HG03575 (cell line): ENCODE measurements around the gene TCEAL9.
A peak's percentile ranks its signal among the peaks of the same experiment; 100 is the strongest.
"Not testable (repeated sequence)": the region's sequence is repeated elsewhere in the genome, so short reads cannot be mapped to it uniquely, and the experiment has no call there.

Experiments used
- ATAC-seq: cut with Tn5 transposase; IDR thresholded peaks from one replicate; pipeline ENCODE4 v1.9.1; 2021; ENCODE audit not compliant: unreplicated experiment, insufficient number of reproducible peaks, low FRiP score; ENCODE audit errors: extremely low read depth

TCEAL9 gene

GRCh38 chrX:103356130-103356798 lies at the start of gene TCEAL9:
TCEAL9 (plus strand) TSS chrX:103356506; CDS start chrX:103357685, 1,179 bp downstream.
- ATAC-seq: no peak

- no peak for ATAC-seq
Observed at GRCh38 chrX:103309860-103310554, 46.3 kb upstream of the TCEAL9 start.

GRCh38 chrX:103310555-103311398 lies 45.5 kb upstream of the TCEAL9 start, which contains the start of gene BEX2:
BEX2 (minus strand) TSS chrX:103310990; CDS start chrX:103309976, 1,014 bp downstream.
- peak; percentile 54 for ATAC-seq

GRCh38 chrX:103311399-103311780 lies 44.9 kb upstream of the TCEAL9 start:
- no peak for ATAC-seq

GRCh38 chrX:103329991-103330390 lies 26.3 kb upstream of the TCEAL9 start, which contains the start of gene TCEAL7:
TCEAL7 (plus strand) TSS chrX:103330239; CDS start chrX:103331404, 1,165 bp downstream.
- no peak for ATAC-seq

- no peak for ATAC-seq
Observed at GRCh38 chrX:103330681-103331288, 25.5 kb upstream of the TCEAL9 start.

GRCh38 chrX:103338663-103339062 lies 17.6 kb upstream of the TCEAL9 start:
- ATAC-seq: no peak

- no peak for ATAC-seq
Observed at GRCh38 chrX:103343105-103343504, 13.2 kb upstream of the TCEAL9 start.

GRCh38 chrX:103344606-103345005 lies 11.7 kb upstream of the TCEAL9 start:
- ATAC-seq: no peak

GRCh38 chrX:103347682-103348397 lies 8.5 kb upstream of the TCEAL9 start:
- no peak for ATAC-seq

GRCh38 chrX:103356858-103357257 lies 552 bp downstream of the TCEAL9 start:
- ATAC-seq: no peak

- ATAC-seq: no peak
Observed at GRCh38 chrX:103357871-103358270, 1.6 kb downstream of the TCEAL9 start.

- not testable (repeated sequence) for ATAC-seq
Observed at GRCh38 chrX:103359605-103360004, 3.3 kb downstream of the TCEAL9 start.

GRCh38 chrX:103360092-103360491 lies 3.8 kb downstream of the TCEAL9 start:
- no peak for ATAC-seq

- ATAC-seq: no peak
Observed at GRCh38 chrX:103360916-103361315, 4.6 kb downstream of the TCEAL9 start.

GRCh38 chrX:103361798-103362197 lies 5.5 kb downstream of the TCEAL9 start:
- no peak for ATAC-seq

- no peak for ATAC-seq
Observed at GRCh38 chrX:103362474-103362873, 6.2 kb downstream of the TCEAL9 start.

- no peak for ATAC-seq
Observed at GRCh38 chrX:103363046-103363445, 6.7 kb downstream of the TCEAL9 start.

- ATAC-seq: no peak
Observed at GRCh38 chrX:103367502-103367901, 11.2 kb downstream of the TCEAL9 start.
